HG02943 (cell line): Measurements from ENCODE around the gene S100Z.
"Not testable (repeated sequence)": the region's sequence is repeated elsewhere in the genome, so short reads cannot be mapped to it uniquely, and the experiment has no call there.

ENCODE experiments used
- ATAC-seq: cut with Tn5 transposase; IDR thresholded peaks from one replicate; pipeline ENCODE4 v1.9.1; 2021; ENCODE audit warnings: mild to moderate bottlenecking, low read depth, moderate library complexity; ENCODE audit not compliant: unreplicated experiment

The S100Z gene

GRCh38 chr5:76822105-76822731, 27.6 kb upstream of the S100Z start:
- not testable (repeated sequence) for ATAC-seq

- not testable (repeated sequence) for ATAC-seq
Measured at GRCh38 chr5:76826416-76826815, 23.4 kb upstream of the S100Z start.

- no peak for ATAC-seq
Measured at GRCh38 chr5:76831110-76831452, 18.7 kb upstream of the S100Z start.

GRCh38 chr5:76836181-76836580, 13.6 kb upstream of the S100Z start:
- ATAC-seq: no peak

GRCh38 chr5:76836585-76836984, 13.2 kb upstream of the S100Z start:
- no peak for ATAC-seq

- ATAC-seq: no peak
Measured at GRCh38 chr5:76838481-76839261, 11.1 kb upstream of the S100Z start.

GRCh38 chr5:76841361-76841760, 8.5 kb upstream of the S100Z start:
- no peak for ATAC-seq

GRCh38 chr5:76845890-76846289, 3.9 kb upstream of the S100Z start:
- no peak for ATAC-seq

- no peak for ATAC-seq
Measured at GRCh38 chr5:76850543-76851145, 830 bp downstream of the S100Z start.

GRCh38 chr5:76851728-76852369, 2.0 kb downstream of the S100Z start:
- no peak for ATAC-seq

GRCh38 chr5:76852772-76853171, 3.0 kb downstream of the S100Z start:
- ATAC-seq: no peak

GRCh38 chr5:76853741-76854140, 3.9 kb downstream of the S100Z start:
- ATAC-seq: not testable (repeated sequence)

GRCh38 chr5:76854644-76855043, 4.8 kb downstream of the S100Z start:
- no peak for ATAC-seq

GRCh38 chr5:76855501-76855900, 5.7 kb downstream of the S100Z start:
- ATAC-seq: not testable (repeated sequence)

- no peak for ATAC-seq
Measured at GRCh38 chr5:76855961-76856360, 6.1 kb downstream of the S100Z start.

GRCh38 chr5:76856800-76857199, 7.0 kb downstream of the S100Z start:
- not testable (repeated sequence) for ATAC-seq

GRCh38 chr5:76859591-76860247, 9.9 kb downstream of the S100Z start:
- no peak for ATAC-seq

- no peak for ATAC-seq
Measured at GRCh38 chr5:76861612-76862011, 11.8 kb downstream of the S100Z start.

- no peak for ATAC-seq
Measured at GRCh38 chr5:76863001-76863400, 13.2 kb downstream of the S100Z start.

- no peak for ATAC-seq
Measured at GRCh38 chr5:76866503-76866902, 16.7 kb downstream of the S100Z start.

GRCh38 chr5:76867038-76867437, 17.2 kb downstream of the S100Z start:
- no peak for ATAC-seq
